MM.1S (cell line): ENCODE results near the gene WDR31.

Experiments
- DNase-seq: peaks from one replicate; pipeline ENCODE4 v3.0.0-alpha.2; 2015
- H2AFZ ChIP-seq: fragments of 300-600 bp; sonication (generic); 2 replicates; pipeline ENCODE4 v1.6.0; 2016; ENCODE audit warnings: antibody characterized with exemption, low read length
- H3F3A ChIP-seq: fragments of 300-600 bp; sonication (generic); 2 replicates; pipeline ENCODE4 v1.6.1; 2016; ENCODE audit warnings: mild to moderate bottlenecking, antibody characterized with exemption, low read length, moderate library complexity, mixed read lengths; ENCODE audit not compliant: insufficient read depth
- H3K27ac ChIP-seq: fragments of 300-600 bp; sonication (generic); 2 replicates; pipeline ENCODE4 v1.5.1; 2016; ENCODE audit warnings: mild to moderate bottlenecking, low read length
- H3K27me3 ChIP-seq: fragments of 300-600 bp; sonication (generic); replicated peaks from 2 replicates; pipeline ENCODE4 v1.6.0; 2016; ENCODE audit warnings: low read length; ENCODE audit not compliant: insufficient read depth
- H3K36me3 ChIP-seq: fragments of 300-600 bp; sonication (generic); replicated peaks from 2 replicates; pipeline ENCODE4 v1.6.1; 2016; ENCODE audit warnings: mild to moderate bottlenecking, low read length, mixed read lengths; ENCODE audit not compliant: insufficient read depth
- H3K4me1 ChIP-seq: fragments of 300-600 bp; sonication (generic); 2 replicates; pipeline ENCODE4 v1.6.1; 2016; ENCODE audit warnings: low read length, mixed read lengths
- H3K4me2 ChIP-seq: fragments of 300-600 bp; sonication (generic); 2 replicates; pipeline ENCODE4 v1.6.0; 2016; ENCODE audit warnings: low read depth, low read length
- H3K4me3 ChIP-seq: fragments of 300-600 bp; sonication (generic); 2 replicates; pipeline ENCODE4 v1.5.1; 2016; ENCODE audit warnings: low read length, mixed read lengths
- H3K79me2 ChIP-seq: fragments of 300-600 bp; sonication (generic); 2 replicates; pipeline ENCODE4 v1.6.1; 2016; ENCODE audit warnings: mixed run types, low read length, mixed read lengths
- H3K9ac ChIP-seq: fragments of 300-600 bp; sonication (generic); 2 replicates; pipeline ENCODE4 v1.6.1; 2016; ENCODE audit warnings: low read length, mixed read lengths
- H3K9me2 ChIP-seq: fragments of 300-600 bp; sonication (generic); replicated peaks from 2 replicates; pipeline ENCODE4 v1.6.1; 2016; ENCODE audit warnings: mild to moderate bottlenecking, low read length, mixed read lengths; ENCODE audit not compliant: insufficient read depth
- H3K9me3 ChIP-seq: fragments of 300-600 bp; sonication (generic); replicated peaks from 2 replicates; pipeline ENCODE4 v1.6.1; 2016; ENCODE audit warnings: mild to moderate bottlenecking, low read length, mixed read lengths; ENCODE audit not compliant: insufficient read depth
- H4K20me1 ChIP-seq: fragments of 300-600 bp; sonication (generic); 2 replicates; pipeline ENCODE4 v1.6.1; 2016; ENCODE audit warnings: mild to moderate bottlenecking, low read length, moderate library complexity, mixed read lengths; ENCODE audit not compliant: insufficient read depth
- EZH2 ChIP-seq: fragments of 300-600 bp; sonication (generic); optimal IDR thresholded peaks from 2 replicates; pipeline ENCODE3; 2017; ENCODE audit warnings: low read depth, mild to moderate bottlenecking, antibody characterized with exemption, low read length, mixed read lengths
- EZH2phosphoT487 ChIP-seq: fragments of 300-600 bp; sonication (generic); IDR thresholded peaks from 2 replicates; pipeline ENCODE4 v1.6.1; 2018; ENCODE audit warnings: antibody characterized with exemption, low read length
- TF ChIP-seq, protein P1 (sequence below): fragments of 300-600 bp; sonication (generic); IDR thresholded peaks from 2 replicates; pipeline ENCODE4 v1.5.1; 2016; ENCODE audit warnings: antibody characterized with exemption, low read length, mixed read lengths

Gene WDR31

GRCh38 chr9:113372059-113372458 lies 32.0 kb upstream of the WDR31 start:
- Histone ChIP-seq H3K9ac (no peak overlapping the region), H4K20me1 (no peaks in the 10 kb centered on the region), H3K36me3 (no peaks in the 10 kb centered on the region), H3K9me3 (no peaks in the 10 kb centered on the region), H3K9me2 (no peaks in the 10 kb centered on the region), H3K4me3 (no peak overlapping the region), H2AFZ (no peak overlapping the region), H3K27ac (no peak overlapping the region), H3K79me2 (peaks cover 24% of the 10 kb centered on the region), H3F3A (peaks cover 20% of the 10 kb centered on the region), H3K4me2 (no peak overlapping the region), H3K27me3 (no peaks in the 10 kb centered on the region), H3K4me1 (peaks cover 15% of the 10 kb centered on the region)
- DNase-seq: no peak
- TF ChIP-seq EZH2phosphoT487: no peak
- TF ChIP-seq EZH2: no peak
- TF ChIP-seq, protein P1, sequence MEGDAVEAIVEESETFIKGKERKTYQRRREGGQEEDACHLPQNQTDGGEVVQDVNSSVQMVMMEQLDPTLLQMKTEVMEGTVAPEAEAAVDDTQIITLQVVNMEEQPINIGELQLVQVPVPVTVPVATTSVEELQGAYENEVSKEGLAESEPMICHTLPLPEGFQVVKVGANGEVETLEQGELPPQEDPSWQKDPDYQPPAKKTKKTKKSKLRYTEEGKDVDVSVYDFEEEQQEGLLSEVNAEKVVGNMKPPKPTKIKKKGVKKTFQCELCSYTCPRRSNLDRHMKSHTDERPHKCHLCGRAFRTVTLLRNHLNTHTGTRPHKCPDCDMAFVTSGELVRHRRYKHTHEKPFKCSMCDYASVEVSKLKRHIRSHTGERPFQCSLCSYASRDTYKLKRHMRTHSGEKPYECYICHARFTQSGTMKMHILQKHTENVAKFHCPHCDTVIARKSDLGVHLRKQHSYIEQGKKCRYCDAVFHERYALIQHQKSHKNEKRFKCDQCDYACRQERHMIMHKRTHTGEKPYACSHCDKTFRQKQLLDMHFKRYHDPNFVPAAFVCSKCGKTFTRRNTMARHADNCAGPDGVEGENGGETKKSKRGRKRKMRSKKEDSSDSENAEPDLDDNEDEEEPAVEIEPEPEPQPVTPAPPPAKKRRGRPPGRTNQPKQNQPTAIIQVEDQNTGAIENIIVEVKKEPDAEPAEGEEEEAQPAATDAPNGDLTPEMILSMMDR: no peak

DNA sequence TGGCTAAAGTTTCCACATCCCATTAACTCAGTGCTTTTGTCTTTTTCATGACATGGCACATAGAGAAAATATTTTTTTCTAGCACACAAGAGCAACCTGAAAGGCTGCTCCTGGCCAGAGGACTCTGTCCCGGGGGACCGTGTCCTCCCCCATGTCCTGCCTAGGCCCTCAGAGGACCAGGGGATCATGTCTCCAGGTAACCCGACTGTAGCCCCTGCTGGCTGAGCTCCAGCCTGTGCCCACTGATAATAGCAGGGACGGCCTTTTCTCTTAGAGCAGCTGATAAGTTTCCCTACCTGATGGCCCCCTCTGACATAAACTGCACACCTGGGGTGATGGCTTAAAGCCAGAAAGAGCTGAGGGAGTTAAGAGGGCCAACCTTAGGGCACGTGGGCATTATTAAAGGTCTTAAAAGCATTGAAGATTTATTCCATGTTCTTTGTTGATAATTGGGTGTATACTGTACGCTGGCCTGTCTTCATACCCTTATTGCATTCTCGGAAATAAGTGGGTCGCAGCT lies 30.8 kb upstream of the WDR31 start:
- H3K79me2 ChIP-seq: peaks cover 24% of the 10 kb centered on the region
- H3K4me1 ChIP-seq: peaks cover 15% of the 10 kb centered on the region
- H2AFZ ChIP-seq: no peak overlapping the region
- TF ChIP-seq, protein P1: no peak
- TF ChIP-seq EZH2 (no peak), EZH2phosphoT487 (no peak)
- peaks cover 16% of the 10 kb centered on the region for H3F3A ChIP-seq
- no peak overlapping the region for H3K4me3 ChIP-seq
- no peaks in the 10 kb centered on the region for H3K9me3 ChIP-seq
- H4K20me1 ChIP-seq: no peaks in the 10 kb centered on the region
- no peaks in the 10 kb centered on the region for H3K27me3 ChIP-seq
- H3K27ac ChIP-seq: no peak overlapping the region
- no peak for DNase-seq
- no peaks in the 10 kb centered on the region for H3K36me3 ChIP-seq
- no peak overlapping the region for H3K9ac ChIP-seq
- no peaks in the 10 kb centered on the region for H3K9me2 ChIP-seq
- H3K4me2 ChIP-seq: no peak overlapping the region

GRCh38 chr9:113369855-113370140 lies 29.7 kb upstream of the WDR31 start:
- Histone ChIP-seq H4K20me1 (no peaks in the 10 kb centered on the region), H3K9me2 (no peaks in the 10 kb centered on the region), H3K4me2 (no peak overlapping the region), H3K79me2 (peaks cover 13% of the 10 kb centered on the region), H3K4me3 (no peak overlapping the region), H2AFZ (no peak overlapping the region), H3K9ac (no peak overlapping the region), H3K9me3 (no peaks in the 10 kb centered on the region), H3K36me3 (no peaks in the 10 kb centered on the region), H3K4me1 (peaks cover 15% of the 10 kb centered on the region), H3F3A (peaks cover 9% of the 10 kb centered on the region; the same call in 1 of the 2 replicates), H3K27ac (no peak overlapping the region), H3K27me3 (no peaks in the 10 kb centered on the region)
- DNase-seq: no peak
- TF ChIP-seq EZH2phosphoT487 (no peak), EZH2 (no peak)
- TF ChIP-seq, protein P1: no peak
